WTC11 (cell line): ENCODE results near the gene USP10.

Source experiments
- CREB1 ChIP-seq: sonication (generic); formaldehyde crosslinking; IDR thresholded peaks from 2 replicates; pipeline ENCODE4 v1.8.0; 2023; ENCODE audit warnings: mild to moderate bottlenecking, missing genetic modification reagents
- ELF4 ChIP-seq: sonication (generic); formaldehyde crosslinking; IDR thresholded peaks from 2 replicates; pipeline ENCODE4 v1.8.1; 2022; ENCODE audit warnings: low read depth, mild to moderate bottlenecking, moderate library complexity, missing genetic modification reagents
- ESRRA ChIP-seq: sonication (generic); formaldehyde crosslinking; IDR thresholded peaks from 2 replicates; pipeline ENCODE4 v1.8.1; 2022; ENCODE audit warnings: mild to moderate bottlenecking, missing genetic modification reagents, borderline replicate concordance
- PRRX2 ChIP-seq: fragments of 250-450 bp; sonication (Bioruptor Pico); IDR thresholded peaks from 2 replicates; pipeline ENCODE4 v1.8.0; 2021; ENCODE audit warnings: mild to moderate bottlenecking
- TP53 ChIP-seq: sonication (generic); formaldehyde crosslinking; IDR thresholded peaks from 2 replicates; pipeline ENCODE4 v1.8.1; 2023; ENCODE audit warnings: mild to moderate bottlenecking, missing genetic modification reagents
- TF ChIP-seq, protein P1 (sequence below): sonication (generic); formaldehyde crosslinking; IDR thresholded peaks from 2 replicates; pipeline ENCODE4 v1.8.0; 2022; ENCODE audit warnings: mild to moderate bottlenecking, missing genetic modification reagents
- TF ChIP-seq, protein P2 (sequence below): sonication (generic); formaldehyde crosslinking; IDR thresholded peaks from 2 replicates; pipeline ENCODE4 v1.8.1; 2023; ENCODE audit warnings: mild to moderate bottlenecking, missing genetic modification reagents
- TF ChIP-seq, protein P3 (sequence below): fragments of 200-600 bp; IDR thresholded peaks from 2 replicates; pipeline ENCODE4 v1.8.0; 2022; ENCODE audit warnings: antibody characterized with exemption
- TF ChIP-seq, protein P4 (sequence below): sonication (generic); formaldehyde crosslinking; conservative IDR thresholded peaks from 2 replicates; pipeline ENCODE4 v1.8.1; 2022; ENCODE audit warnings: mild to moderate bottlenecking, missing genetic modification reagents
- TF ChIP-seq, protein P5 (sequence below): sonication (generic); formaldehyde crosslinking; IDR thresholded peaks from 2 replicates; pipeline ENCODE4 v1.8.0; 2022; ENCODE audit warnings: mild to moderate bottlenecking, missing genetic modification reagents
- TF ChIP-seq, protein P6 (sequence below): sonication (generic); formaldehyde crosslinking; IDR thresholded peaks from 2 replicates; pipeline ENCODE4 v1.8.0; 2023; ENCODE audit warnings: mild to moderate bottlenecking, missing genetic modification reagents
- TF ChIP-seq, protein P7 (sequence below): sonication (generic); formaldehyde crosslinking; IDR thresholded peaks from 2 replicates; pipeline ENCODE4 v1.8.1; 2022; ENCODE audit warnings: low read depth, missing genetic modification reagents, borderline replicate concordance

DNA sequence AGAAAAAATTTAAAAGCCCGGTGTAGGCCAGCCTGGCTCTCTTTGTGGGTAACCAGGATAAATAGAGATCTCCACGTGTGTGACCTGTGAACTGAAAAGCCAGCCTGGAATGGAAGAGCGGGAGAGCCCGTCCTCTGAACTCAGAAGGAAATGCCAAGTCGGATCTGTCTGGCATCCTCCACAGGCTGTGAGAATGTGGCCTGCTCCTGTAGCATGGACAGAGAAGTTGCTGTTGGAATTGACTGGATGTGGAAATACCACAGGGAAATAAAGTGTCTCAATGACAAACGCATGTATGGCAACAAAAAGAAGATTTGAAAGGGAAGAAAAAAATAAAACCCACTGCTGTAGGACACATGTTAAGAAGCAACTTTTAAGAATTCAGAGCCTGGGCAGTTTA, 44.8 kb upstream of the USP10 start:
- TF ChIP-seq, protein P1, sequence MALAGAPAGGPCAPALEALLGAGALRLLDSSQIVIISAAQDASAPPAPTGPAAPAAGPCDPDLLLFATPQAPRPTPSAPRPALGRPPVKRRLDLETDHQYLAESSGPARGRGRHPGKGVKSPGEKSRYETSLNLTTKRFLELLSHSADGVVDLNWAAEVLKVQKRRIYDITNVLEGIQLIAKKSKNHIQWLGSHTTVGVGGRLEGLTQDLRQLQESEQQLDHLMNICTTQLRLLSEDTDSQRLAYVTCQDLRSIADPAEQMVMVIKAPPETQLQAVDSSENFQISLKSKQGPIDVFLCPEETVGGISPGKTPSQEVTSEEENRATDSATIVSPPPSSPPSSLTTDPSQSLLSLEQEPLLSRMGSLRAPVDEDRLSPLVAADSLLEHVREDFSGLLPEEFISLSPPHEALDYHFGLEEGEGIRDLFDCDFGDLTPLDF (CRISPR knock-in tag), result no peak
- TF ChIP-seq, protein P2, sequence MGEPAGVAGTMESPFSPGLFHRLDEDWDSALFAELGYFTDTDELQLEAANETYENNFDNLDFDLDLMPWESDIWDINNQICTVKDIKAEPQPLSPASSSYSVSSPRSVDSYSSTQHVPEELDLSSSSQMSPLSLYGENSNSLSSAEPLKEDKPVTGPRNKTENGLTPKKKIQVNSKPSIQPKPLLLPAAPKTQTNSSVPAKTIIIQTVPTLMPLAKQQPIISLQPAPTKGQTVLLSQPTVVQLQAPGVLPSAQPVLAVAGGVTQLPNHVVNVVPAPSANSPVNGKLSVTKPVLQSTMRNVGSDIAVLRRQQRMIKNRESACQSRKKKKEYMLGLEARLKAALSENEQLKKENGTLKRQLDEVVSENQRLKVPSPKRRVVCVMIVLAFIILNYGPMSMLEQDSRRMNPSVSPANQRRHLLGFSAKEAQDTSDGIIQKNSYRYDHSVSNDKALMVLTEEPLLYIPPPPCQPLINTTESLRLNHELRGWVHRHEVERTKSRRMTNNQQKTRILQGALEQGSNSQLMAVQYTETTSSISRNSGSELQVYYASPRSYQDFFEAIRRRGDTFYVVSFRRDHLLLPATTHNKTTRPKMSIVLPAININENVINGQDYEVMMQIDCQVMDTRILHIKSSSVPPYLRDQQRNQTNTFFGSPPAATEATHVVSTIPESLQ (CRISPR knock-in tag), result no peak
- TF ChIP-seq ESRRA (CRISPR knock-in tag), result no peak
- TF ChIP-seq ELF4 (CRISPR knock-in tag), result no peak
- no peak for TF ChIP-seq TP53 (CRISPR knock-in tag)
- TF ChIP-seq, protein P3, sequence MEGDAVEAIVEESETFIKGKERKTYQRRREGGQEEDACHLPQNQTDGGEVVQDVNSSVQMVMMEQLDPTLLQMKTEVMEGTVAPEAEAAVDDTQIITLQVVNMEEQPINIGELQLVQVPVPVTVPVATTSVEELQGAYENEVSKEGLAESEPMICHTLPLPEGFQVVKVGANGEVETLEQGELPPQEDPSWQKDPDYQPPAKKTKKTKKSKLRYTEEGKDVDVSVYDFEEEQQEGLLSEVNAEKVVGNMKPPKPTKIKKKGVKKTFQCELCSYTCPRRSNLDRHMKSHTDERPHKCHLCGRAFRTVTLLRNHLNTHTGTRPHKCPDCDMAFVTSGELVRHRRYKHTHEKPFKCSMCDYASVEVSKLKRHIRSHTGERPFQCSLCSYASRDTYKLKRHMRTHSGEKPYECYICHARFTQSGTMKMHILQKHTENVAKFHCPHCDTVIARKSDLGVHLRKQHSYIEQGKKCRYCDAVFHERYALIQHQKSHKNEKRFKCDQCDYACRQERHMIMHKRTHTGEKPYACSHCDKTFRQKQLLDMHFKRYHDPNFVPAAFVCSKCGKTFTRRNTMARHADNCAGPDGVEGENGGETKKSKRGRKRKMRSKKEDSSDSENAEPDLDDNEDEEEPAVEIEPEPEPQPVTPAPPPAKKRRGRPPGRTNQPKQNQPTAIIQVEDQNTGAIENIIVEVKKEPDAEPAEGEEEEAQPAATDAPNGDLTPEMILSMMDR, result no peak
- TF ChIP-seq, protein P4, sequence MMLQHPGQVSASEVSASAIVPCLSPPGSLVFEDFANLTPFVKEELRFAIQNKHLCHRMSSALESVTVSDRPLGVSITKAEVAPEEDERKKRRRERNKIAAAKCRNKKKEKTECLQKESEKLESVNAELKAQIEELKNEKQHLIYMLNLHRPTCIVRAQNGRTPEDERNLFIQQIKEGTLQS (CRISPR knock-in tag), result no peak
- TF ChIP-seq CREB1 (CRISPR knock-in tag), result no peak
- TF ChIP-seq, protein P5, sequence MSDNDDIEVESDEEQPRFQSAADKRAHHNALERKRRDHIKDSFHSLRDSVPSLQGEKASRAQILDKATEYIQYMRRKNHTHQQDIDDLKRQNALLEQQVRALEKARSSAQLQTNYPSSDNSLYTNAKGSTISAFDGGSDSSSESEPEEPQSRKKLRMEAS (CRISPR knock-in tag), result no peak
- no peak for TF ChIP-seq PRRX2 (CRISPR knock-in tag)
- TF ChIP-seq, protein P6, sequence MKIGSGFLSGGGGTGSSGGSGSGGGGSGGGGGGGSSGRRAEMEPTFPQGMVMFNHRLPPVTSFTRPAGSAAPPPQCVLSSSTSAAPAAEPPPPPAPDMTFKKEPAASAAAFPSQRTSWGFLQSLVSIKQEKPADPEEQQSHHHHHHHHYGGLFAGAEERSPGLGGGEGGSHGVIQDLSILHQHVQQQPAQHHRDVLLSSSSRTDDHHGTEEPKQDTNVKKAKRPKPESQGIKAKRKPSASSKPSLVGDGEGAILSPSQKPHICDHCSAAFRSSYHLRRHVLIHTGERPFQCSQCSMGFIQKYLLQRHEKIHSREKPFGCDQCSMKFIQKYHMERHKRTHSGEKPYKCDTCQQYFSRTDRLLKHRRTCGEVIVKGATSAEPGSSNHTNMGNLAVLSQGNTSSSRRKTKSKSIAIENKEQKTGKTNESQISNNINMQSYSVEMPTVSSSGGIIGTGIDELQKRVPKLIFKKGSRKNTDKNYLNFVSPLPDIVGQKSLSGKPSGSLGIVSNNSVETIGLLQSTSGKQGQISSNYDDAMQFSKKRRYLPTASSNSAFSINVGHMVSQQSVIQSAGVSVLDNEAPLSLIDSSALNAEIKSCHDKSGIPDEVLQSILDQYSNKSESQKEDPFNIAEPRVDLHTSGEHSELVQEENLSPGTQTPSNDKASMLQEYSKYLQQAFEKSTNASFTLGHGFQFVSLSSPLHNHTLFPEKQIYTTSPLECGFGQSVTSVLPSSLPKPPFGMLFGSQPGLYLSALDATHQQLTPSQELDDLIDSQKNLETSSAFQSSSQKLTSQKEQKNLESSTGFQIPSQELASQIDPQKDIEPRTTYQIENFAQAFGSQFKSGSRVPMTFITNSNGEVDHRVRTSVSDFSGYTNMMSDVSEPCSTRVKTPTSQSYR (CRISPR knock-in tag), result no peak
- TF ChIP-seq, protein P7, sequence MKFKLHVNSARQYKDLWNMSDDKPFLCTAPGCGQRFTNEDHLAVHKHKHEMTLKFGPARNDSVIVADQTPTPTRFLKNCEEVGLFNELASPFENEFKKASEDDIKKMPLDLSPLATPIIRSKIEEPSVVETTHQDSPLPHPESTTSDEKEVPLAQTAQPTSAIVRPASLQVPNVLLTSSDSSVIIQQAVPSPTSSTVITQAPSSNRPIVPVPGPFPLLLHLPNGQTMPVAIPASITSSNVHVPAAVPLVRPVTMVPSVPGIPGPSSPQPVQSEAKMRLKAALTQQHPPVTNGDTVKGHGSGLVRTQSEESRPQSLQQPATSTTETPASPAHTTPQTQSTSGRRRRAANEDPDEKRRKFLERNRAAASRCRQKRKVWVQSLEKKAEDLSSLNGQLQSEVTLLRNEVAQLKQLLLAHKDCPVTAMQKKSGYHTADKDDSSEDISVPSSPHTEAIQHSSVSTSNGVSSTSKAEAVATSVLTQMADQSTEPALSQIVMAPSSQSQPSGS (CRISPR knock-in tag), result no peak
